Measurements from ENCODE around the gene MPHOSPH10. TPM values are rescaled to one million over a fixed set of nuclear protein-coding genes. Genes with fewer than 3 reads are reported as not detected.

The MPHOSPH10 gene
- total and polyA plus RNA-seq, 9 donors: 19.9 to 38.8 (median 28.9) TPM

- H3K4me1 ChIP-seq (ENCODE audit: insufficient read depth): no peaks in the 10 kb centered on the region
- DNase-seq: no peak
- no peaks in the 10 kb centered on the region for H3K36me3 ChIP-seq
- TF ChIP-seq EP300 (IDR thresholded peaks at IDR 0.05) (no peak), POLR2A (IDR thresholded peaks at IDR 0.05) (no peak)
- WGBS, 3 donors: 49 to 62% (median 57%) methylated on average over 2 of the region's 2 CpGs
- H3K9me3 ChIP-seq: no peaks in the 10 kb centered on the region
- intact Hi-C loops (cut with DNase I): no loop called here
- no peak overlapping the region for H3K4me3 ChIP-seq
- no peak overlapping the region for H3K27ac ChIP-seq
- H3K27me3 ChIP-seq: no peaks in the 10 kb centered on the region
These were observed 57.2 kb downstream of the MPHOSPH10 start for GRCh38 chr2:71187589-71187988.

GRCh38 chr2:71190656-71191569 lies 60.5 kb downstream of the MPHOSPH10 start:
- no peak for DNase-seq
- 59 to 68% (median 65%) methylated on average over 3 of the region's 3 CpGs for WGBS, 3 donors
- H3K27me3 ChIP-seq: no peaks in the 10 kb centered on the region
- no peak for TF ChIP-seq CTCF (IDR thresholded peaks at IDR 0.05)
- TF ChIP-seq EP300 (IDR thresholded peaks at IDR 0.05): no peak
- no peak for TF ChIP-seq POLR2A (IDR thresholded peaks at IDR 0.05)
- H3K36me3 ChIP-seq: no peaks in the 10 kb centered on the region
- H3K4me1 ChIP-seq (ENCODE audit: insufficient read depth): no peaks in the 10 kb centered on the region
- H3K27ac ChIP-seq: no peak overlapping the region
- no peak overlapping the region for H3K4me3 ChIP-seq
- no peaks in the 10 kb centered on the region for H3K9me3 ChIP-seq
- intact Hi-C loops (cut with DNase I): no loop called here

- H3K4me3 ChIP-seq: no peak overlapping the region
- H3K9me3 ChIP-seq: no peaks in the 10 kb centered on the region
- intact Hi-C loops (cut with DNase I): no loop called here
- TF ChIP-seq EP300 (IDR thresholded peaks at IDR 0.05) (no peak), POLR2A (IDR thresholded peaks at IDR 0.05) (no peak), CTCF (IDR thresholded peaks at IDR 0.05) (no peak)
- no peaks in the 10 kb centered on the region for H3K27me3 ChIP-seq
- DNase-seq: no peak
- WGBS, 3 donors: 76 to 82% (median 80%) methylated on average over 3 of the region's 3 CpGs
- H3K27ac ChIP-seq: no peak overlapping the region
- H3K36me3 ChIP-seq: no peaks in the 10 kb centered on the region
- H3K4me1 ChIP-seq (ENCODE audit: insufficient read depth): no peaks in the 10 kb centered on the region
These were observed 61.1 kb downstream of the MPHOSPH10 start for GRCh38 chr2:71191570-71191943.

Small RNA genes lying within 50 kb of the gene (small RNA-seq; reads per million reads assigned to genes)
- not detected for gene AC007881.1

Other genes with a start within 250 kb of the MPHOSPH10 start
- 1 to 10 TPM in 3 of 7 donors, under 1 TPM in 4; 0.24 to 2.8 (median 0.99) TPM for gene VAX2, start 230.1 kb upstream of the MPHOSPH10 start, total RNA-seq
- 1 to 10 TPM in 1 of 2 donors, under 1 TPM in 1; 0.25 to 2.1 TPM for gene VAX2, start 230.1 kb upstream of the MPHOSPH10 start, polyA plus RNA-seq
- gene ATP6V1B1, start 194.7 kb upstream of the MPHOSPH10 start, total RNA-seq: 10 to 100 TPM in 2 of 7 donors, 1 to 10 TPM in 3, under 1 TPM in 1, not detected in 1; 0.72 to 11.9 (median 3.4) TPM
- 1 to 10 TPM in 1 of 2 donors, under 1 TPM in 1; 0.62 to 1.7 TPM for gene ATP6V1B1, start 194.7 kb upstream of the MPHOSPH10 start, polyA plus RNA-seq
- gene ANKRD53, start 152.0 kb upstream of the MPHOSPH10 start, total RNA-seq: 1 to 10 TPM; 2.0 to 8.3 (median 4.5) TPM
- gene ANKRD53, start 152.0 kb upstream of the MPHOSPH10 start, polyA plus RNA-seq: 1 to 10 TPM; 2.2 to 3.3 TPM
- gene TEX261, start 135.8 kb upstream of the MPHOSPH10 start, total RNA-seq: 10 to 100 TPM; 21.6 to 62.9 (median 57.3) TPM
- gene TEX261, start 135.8 kb upstream of the MPHOSPH10 start, polyA plus RNA-seq: 100 to 1,000 TPM in 1 of 2 donors, 10 to 100 TPM in 1; 44.4 to 132 TPM
- gene NAGK, start 62.0 kb upstream of the MPHOSPH10 start, total RNA-seq: 10 to 100 TPM; 58.9 to 94.6 (median 81.1) TPM
- 10 to 100 TPM; 57.7 to 78.5 TPM for gene NAGK, start 62.0 kb upstream of the MPHOSPH10 start, polyA plus RNA-seq
- 10 to 100 TPM; 10.7 to 22.0 (median 17.3) TPM for gene MCEE, start 405 bp upstream of the MPHOSPH10 start, total RNA-seq
- gene MCEE, start 405 bp upstream of the MPHOSPH10 start, polyA plus RNA-seq: 10 to 100 TPM; 17.6 to 22.3 TPM
- 10 to 100 TPM in 6 of 7 donors, 1 to 10 TPM in 1; 9.0 to 20.7 (median 19.3) TPM for gene PAIP2B, start 96.5 kb downstream of the MPHOSPH10 start, total RNA-seq
- gene PAIP2B, start 96.5 kb downstream of the MPHOSPH10 start, polyA plus RNA-seq: 1 to 10 TPM; 8.9 to 9.0 TPM
- gene ZNF638, start 201.1 kb downstream of the MPHOSPH10 start, total RNA-seq: 100 to 1,000 TPM; 122 to 160 (median 140) TPM
- 10 to 100 TPM; 76.9 to 87.9 TPM for gene ZNF638, start 201.1 kb downstream of the MPHOSPH10 start, polyA plus RNA-seq